Mesothelial cell of epicardium (in vitro differentiated cells): Measurements from ENCODE around the gene CADPS. TPM values are rescaled to one million over a fixed set of nuclear protein-coding genes. Genes with fewer than 3 reads are reported as not detected.

ENCODE experiments used
- DNase-seq, 2 experiments: peaks; one replicate each; pipeline ENCODE4 v3.0.0; 2021; ENCODE audit warnings: low spot score in 2 of 2; ENCODE audit not compliant: unreplicated experiment in 2 of 2
- H3K27ac Mint-ChIP-seq: 2 replicates; pipeline ENCODE4 v1.8.0; 2021; ENCODE audit warnings: mixed read lengths
- H3K27me3 Mint-ChIP-seq: 2 replicates; pipeline ENCODE4 v1.8.0; 2021; ENCODE audit warnings: low read depth, mixed read lengths
- H3K36me3 Mint-ChIP-seq: 2 replicates; pipeline ENCODE4 v1.8.0; 2021; ENCODE audit warnings: mixed read lengths
- H3K4me1 Mint-ChIP-seq: 2 replicates; pipeline ENCODE4 v1.8.0; 2021; ENCODE audit warnings: mixed read lengths
- H3K4me3 Mint-ChIP-seq: 2 replicates; pipeline ENCODE4 v1.8.0; 2021; ENCODE audit warnings: mild to moderate bottlenecking, moderate library complexity, mixed read lengths
- H3K9me3 Mint-ChIP-seq: 2 replicates; pipeline ENCODE4 v1.8.0; 2021; ENCODE audit warnings: mixed read lengths
- CTCF ChIP-seq: fragments of 200-600 bp; sonication (generic); IDR thresholded peaks from one replicate; pipeline ENCODE4 v1.5.0; 2021; ENCODE audit warnings: antibody characterized with exemption; ENCODE audit not compliant: unreplicated experiment
- total RNA-seq: library from RNA; stranded (reverse); gene quantifications from 3 replicates; pipeline ENCODE4 v1.2.1, GENCODE V29; 2021

CADPS gene
- total RNA-seq, 1 donor from 2014 or later: 4.2 TPM

- Mint-ChIP-seq H3K4me1 (peaks cover 3% of the 10 kb centered on the region), H3K27me3 (peaks cover 2% of the 10 kb centered on the region), H3K27ac (no peak overlapping the region), H3K4me3 (no peak overlapping the region), H3K9me3 (no peaks in the 10 kb centered on the region), H3K36me3 (no peaks in the 10 kb centered on the region)
- DNase-seq: no peak
- no peak for TF ChIP-seq CTCF
Measured at GRCh38 chr3:62755285-62755684, 119.9 kb downstream of the CADPS start.

- H3K36me3 Mint-ChIP-seq: no peaks in the 10 kb centered on the region
- no peak overlapping the region for H3K27ac Mint-ChIP-seq
- no peaks in the 10 kb centered on the region for H3K4me1 Mint-ChIP-seq
- DNase-seq: no peak
- no peak for TF ChIP-seq CTCF
- peaks cover 17% of the 10 kb centered on the region for H3K27me3 Mint-ChIP-seq
- no peak overlapping the region for H3K4me3 Mint-ChIP-seq
- no peaks in the 10 kb centered on the region for H3K9me3 Mint-ChIP-seq
Measured at GRCh38 chr3:62749657-62750056, 125.6 kb downstream of the CADPS start.

GRCh38 chr3:62749130-62749529, 126.1 kb downstream of the CADPS start:
- Mint-ChIP-seq H3K27ac (no peak overlapping the region), H3K27me3 (peaks cover 22% of the 10 kb centered on the region), H3K36me3 (no peaks in the 10 kb centered on the region), H3K4me1 (no peaks in the 10 kb centered on the region), H3K9me3 (no peaks in the 10 kb centered on the region), H3K4me3 (no peak overlapping the region)
- TF ChIP-seq CTCF: no peak
- no peak for DNase-seq

GRCh38 chr3:62737449-62737848, 137.8 kb downstream of the CADPS start:
- DNase-seq: no peak
- no peaks in the 10 kb centered on the region for H3K36me3 Mint-ChIP-seq
- TF ChIP-seq CTCF: no peak
- peaks cover 7% of the 10 kb centered on the region for H3K9me3 Mint-ChIP-seq
- no peak overlapping the region for H3K4me3 Mint-ChIP-seq
- peaks cover 36% of the 10 kb centered on the region for H3K27me3 Mint-ChIP-seq
- no peak overlapping the region for H3K27ac Mint-ChIP-seq
- H3K4me1 Mint-ChIP-seq: no peaks in the 10 kb centered on the region

GRCh38 chr3:62735510-62735909, 139.7 kb downstream of the CADPS start:
- Mint-ChIP-seq H3K36me3 (no peaks in the 10 kb centered on the region), H3K27ac (no peak overlapping the region), H3K4me3 (no peak overlapping the region), H3K9me3 (peaks cover 7% of the 10 kb centered on the region), H3K4me1 (no peaks in the 10 kb centered on the region), H3K27me3 (peaks cover 28% of the 10 kb centered on the region)
- no peak for DNase-seq
- TF ChIP-seq CTCF: no peak
